HCT116 (cell line): ENCODE data around the gene TSPAN33. TPM values are rescaled to one million over a fixed set of nuclear protein-coding genes. Genes with fewer than 3 reads are reported as not detected.

ENCODE experiments used
- CEBPB ChIP-seq: IDR thresholded peaks from 2 replicates; pipeline ENCODE4 v1.6.1; 2012; ENCODE audit warnings: low read depth
- EGR1 ChIP-seq: IDR thresholded peaks from 2 replicates; pipeline ENCODE4 v1.6.1; 2012; ENCODE audit warnings: low read depth
- EZH2phosphoT487 ChIP-seq: fragments of 200-600 bp; IDR thresholded peaks from 2 replicates; pipeline ENCODE4 v1.6.1; 2018; ENCODE audit warnings: antibody characterized with exemption, borderline replicate concordance
- POLR2AphosphoS5 ChIP-seq: IDR thresholded peaks from 2 replicates; pipeline ENCODE4 v1.6.1; 2011; ENCODE audit warnings: mild to moderate bottlenecking, low read depth, low read length, moderate library complexity
- RAD21 ChIP-seq: IDR thresholded peaks from 2 replicates; pipeline ENCODE4 v1.6.1; 2012; ENCODE audit warnings: low read depth, mild to moderate bottlenecking
- SP1 ChIP-seq: IDR thresholded peaks from 2 replicates; pipeline ENCODE4 v1.6.1; 2012; ENCODE audit warnings: low read depth
- total RNA-seq: library from RNA; stranded (reverse); gene quantifications from one replicate; pipeline ENCODE4 v1.2.1, GENCODE V29; 2021; ENCODE audit not compliant: unreplicated experiment
- TF ChIP-seq, protein P1 (sequence below): IDR thresholded peaks from 2 replicates; pipeline ENCODE4 v1.6.1; 2012; ENCODE audit warnings: low read depth
- TF ChIP-seq, protein P2 (sequence below): IDR thresholded peaks from 2 replicates; pipeline ENCODE4 v1.6.1; 2012
- TF ChIP-seq, protein P3 (sequence below), 3 experiments: fragments of 200-600 bp in 1 of 3; sonication (generic) in 1 of 3; IDR thresholded peaks in 2 of 3; conservative IDR thresholded peaks in 1 of 3; 2 replicates each; pipeline ENCODE4 v1.5.1; 2012 to 2017; ENCODE audit warnings: low read depth in 2 of 3, low read length in 2 of 3, antibody characterized with exemption in 1 of 3, borderline replicate concordance in 1 of 3, control low read depth in 1 of 3, mild to moderate bottlenecking in 1 of 3, mixed read lengths in 1 of 3, mixed run types in 1 of 3, moderate library complexity in 1 of 3; ENCODE audit not compliant: insufficient read depth in 1 of 3

Gene TSPAN33
- total RNA-seq, 1 experiment from 2014 or later: 22.2 TPM

DNA sequence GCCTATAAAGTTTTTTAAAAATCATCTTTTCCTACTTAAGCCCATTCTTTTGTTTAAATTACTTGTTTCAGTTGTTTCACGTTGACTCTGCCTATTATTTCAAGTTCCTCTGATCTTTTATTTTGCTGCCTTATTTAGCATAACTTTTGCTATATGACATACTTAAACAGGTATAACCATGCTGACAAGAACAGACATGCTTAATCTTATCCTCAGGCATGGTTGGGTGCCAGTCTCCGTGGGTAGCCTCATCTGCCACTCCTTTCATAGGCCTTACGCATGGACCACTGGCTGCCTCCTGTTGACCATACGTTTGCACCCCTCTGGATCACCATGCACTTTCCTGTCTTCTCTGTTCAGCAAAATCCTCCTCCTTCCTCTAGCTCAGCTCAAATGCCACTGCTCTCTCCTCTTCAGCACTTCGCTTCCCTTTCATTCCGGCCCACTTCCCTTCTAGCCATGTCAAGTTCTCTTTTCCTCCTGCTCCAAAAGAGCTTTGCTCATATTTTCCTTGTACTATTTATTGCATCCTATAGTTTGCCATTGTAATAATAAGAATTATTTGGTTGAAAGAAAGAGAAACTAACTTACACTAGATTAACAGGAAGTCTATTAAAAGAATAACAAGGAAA lies 10.0 kb upstream of the TSPAN33 start (continued):
- TF ChIP-seq, protein P1, sequence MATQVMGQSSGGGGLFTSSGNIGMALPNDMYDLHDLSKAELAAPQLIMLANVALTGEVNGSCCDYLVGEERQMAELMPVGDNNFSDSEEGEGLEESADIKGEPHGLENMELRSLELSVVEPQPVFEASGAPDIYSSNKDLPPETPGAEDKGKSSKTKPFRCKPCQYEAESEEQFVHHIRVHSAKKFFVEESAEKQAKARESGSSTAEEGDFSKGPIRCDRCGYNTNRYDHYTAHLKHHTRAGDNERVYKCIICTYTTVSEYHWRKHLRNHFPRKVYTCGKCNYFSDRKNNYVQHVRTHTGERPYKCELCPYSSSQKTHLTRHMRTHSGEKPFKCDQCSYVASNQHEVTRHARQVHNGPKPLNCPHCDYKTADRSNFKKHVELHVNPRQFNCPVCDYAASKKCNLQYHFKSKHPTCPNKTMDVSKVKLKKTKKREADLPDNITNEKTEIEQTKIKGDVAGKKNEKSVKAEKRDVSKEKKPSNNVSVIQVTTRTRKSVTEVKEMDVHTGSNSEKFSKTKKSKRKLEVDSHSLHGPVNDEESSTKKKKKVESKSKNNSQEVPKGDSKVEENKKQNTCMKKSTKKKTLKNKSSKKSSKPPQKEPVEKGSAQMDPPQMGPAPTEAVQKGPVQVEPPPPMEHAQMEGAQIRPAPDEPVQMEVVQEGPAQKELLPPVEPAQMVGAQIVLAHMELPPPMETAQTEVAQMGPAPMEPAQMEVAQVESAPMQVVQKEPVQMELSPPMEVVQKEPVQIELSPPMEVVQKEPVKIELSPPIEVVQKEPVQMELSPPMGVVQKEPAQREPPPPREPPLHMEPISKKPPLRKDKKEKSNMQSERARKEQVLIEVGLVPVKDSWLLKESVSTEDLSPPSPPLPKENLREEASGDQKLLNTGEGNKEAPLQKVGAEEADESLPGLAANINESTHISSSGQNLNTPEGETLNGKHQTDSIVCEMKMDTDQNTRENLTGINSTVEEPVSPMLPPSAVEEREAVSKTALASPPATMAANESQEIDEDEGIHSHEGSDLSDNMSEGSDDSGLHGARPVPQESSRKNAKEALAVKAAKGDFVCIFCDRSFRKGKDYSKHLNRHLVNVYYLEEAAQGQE: no peak
- TF ChIP-seq POLR2AphosphoS5: no peak
- no peak for TF ChIP-seq EZH2phosphoT487
- TF ChIP-seq, protein P2, sequence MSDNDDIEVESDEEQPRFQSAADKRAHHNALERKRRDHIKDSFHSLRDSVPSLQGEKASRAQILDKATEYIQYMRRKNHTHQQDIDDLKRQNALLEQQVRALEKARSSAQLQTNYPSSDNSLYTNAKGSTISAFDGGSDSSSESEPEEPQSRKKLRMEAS: no peak
- no peak for TF ChIP-seq EGR1
- TF ChIP-seq RAD21: no peak
- TF ChIP-seq SP1: no peak
- TF ChIP-seq CEBPB: no peak
- TF ChIP-seq, protein P3, sequence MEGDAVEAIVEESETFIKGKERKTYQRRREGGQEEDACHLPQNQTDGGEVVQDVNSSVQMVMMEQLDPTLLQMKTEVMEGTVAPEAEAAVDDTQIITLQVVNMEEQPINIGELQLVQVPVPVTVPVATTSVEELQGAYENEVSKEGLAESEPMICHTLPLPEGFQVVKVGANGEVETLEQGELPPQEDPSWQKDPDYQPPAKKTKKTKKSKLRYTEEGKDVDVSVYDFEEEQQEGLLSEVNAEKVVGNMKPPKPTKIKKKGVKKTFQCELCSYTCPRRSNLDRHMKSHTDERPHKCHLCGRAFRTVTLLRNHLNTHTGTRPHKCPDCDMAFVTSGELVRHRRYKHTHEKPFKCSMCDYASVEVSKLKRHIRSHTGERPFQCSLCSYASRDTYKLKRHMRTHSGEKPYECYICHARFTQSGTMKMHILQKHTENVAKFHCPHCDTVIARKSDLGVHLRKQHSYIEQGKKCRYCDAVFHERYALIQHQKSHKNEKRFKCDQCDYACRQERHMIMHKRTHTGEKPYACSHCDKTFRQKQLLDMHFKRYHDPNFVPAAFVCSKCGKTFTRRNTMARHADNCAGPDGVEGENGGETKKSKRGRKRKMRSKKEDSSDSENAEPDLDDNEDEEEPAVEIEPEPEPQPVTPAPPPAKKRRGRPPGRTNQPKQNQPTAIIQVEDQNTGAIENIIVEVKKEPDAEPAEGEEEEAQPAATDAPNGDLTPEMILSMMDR (IDR thresholded peaks at IDR 0.05 in 2 of 3, conservative IDR thresholded peaks at IDR 0.05 in 1 of 3; ENCODE audit: borderline replicate concordance in 1 of 3, insufficient read depth in 1 of 3, low read depth in 2 of 3, low read length in 2 of 3): no peak
